ENCODE data around the gene SDR42E2.

DNA sequence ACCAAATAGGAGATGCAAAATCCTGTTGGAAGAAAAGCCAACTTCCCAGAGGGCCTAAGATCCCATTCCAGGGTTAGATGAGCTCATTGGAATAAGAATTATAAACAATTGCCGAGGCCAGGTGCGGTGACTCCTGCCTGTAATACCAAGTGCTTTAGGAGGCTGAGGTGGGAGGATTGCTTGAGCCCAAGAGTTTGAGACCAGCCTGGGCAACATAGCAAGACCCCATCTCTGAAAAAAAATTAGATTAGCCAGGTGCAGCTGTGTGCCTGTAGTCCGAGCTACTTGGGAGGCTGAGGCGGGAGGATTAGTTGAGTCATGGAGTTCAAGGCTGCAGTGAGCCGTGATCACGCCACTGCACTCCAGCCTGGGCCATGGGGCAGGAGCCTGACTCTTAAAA is 17.8 kb upstream of the SDR42E2 start:
- TF ChIP-seq EZH2 (IDR thresholded peaks at IDR 0.05; ENCODE audit: low read length, missing control alignments) (no peak), CTCF (conservative IDR thresholded peaks at IDR 0.05 in 1 of 2, IDR thresholded peaks at IDR 0.05 in 1 of 2; ENCODE audit: low read depth in 1 of 2, low read length in 2 of 2) (no peak)

Measured in fibroblast of lung (primary cell).